ENCODE results near the gene EIF3B. TPM values are rescaled to one million over a fixed set of nuclear protein-coding genes. Genes with fewer than 3 reads are reported as not detected.
"Not testable (repeated sequence)": the region's sequence is repeated elsewhere in the genome, so short reads cannot be mapped to it uniquely, and the experiment has no call there.

EIF3B gene
- total RNA-seq, 1 experiment from 2014 or later, result 306 TPM

DNA sequence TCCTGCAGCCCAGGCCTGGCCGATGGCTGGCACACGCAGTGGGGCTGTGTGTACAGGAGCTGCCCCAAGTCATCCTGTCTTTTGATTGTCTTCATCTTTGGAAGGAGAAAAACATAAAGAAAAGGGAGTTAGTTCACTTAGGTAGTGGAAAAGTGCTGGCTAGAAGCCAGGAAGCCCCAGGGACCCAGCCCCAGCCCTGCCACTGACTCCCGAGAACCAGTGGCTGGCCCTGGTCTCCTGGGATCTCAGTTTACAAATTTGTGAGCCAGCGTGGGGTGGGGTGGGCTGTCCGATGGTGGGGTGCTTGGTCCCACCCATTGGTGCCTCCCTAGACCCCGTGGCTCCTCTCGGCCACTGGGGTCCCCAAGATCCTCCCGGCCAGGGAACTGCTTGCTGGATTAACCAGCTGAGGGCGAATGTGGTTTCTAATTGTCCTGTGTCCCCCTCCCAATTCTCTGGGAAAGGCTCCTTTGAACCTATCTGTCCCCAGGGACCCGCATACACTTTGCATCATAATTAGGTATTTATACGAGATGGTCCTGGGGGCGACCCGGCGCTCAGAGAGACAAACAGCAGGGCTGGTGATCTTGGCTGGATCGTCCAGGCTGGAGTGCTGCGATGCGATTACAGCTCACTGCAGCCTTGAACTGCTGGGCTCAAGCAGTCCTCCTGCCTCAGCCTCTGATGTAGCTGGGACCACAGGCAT, 32.5 kb downstream of the EIF3B start:
- DNase-seq, result no peak
- peaks cover 8% of the 10 kb centered on the region for H3K4me1 ChIP-seq
- no peaks in the 10 kb centered on the region; the same call in none of the 2 replicates for H3K36me3 ChIP-seq (ENCODE audit: control insufficient read depth, insufficient read depth, low read length)
- Mint-ChIP-seq H3K4me1 (ENCODE audit: low read depth, unreplicated experiment) (peaks cover 8% of the 10 kb centered on the region), H3K9me3 (ENCODE audit: unreplicated experiment) (no peaks in the 10 kb centered on the region), H3K4me3 (ENCODE audit: unreplicated experiment) (no peak overlapping the region), H3K27ac (ENCODE audit: unreplicated experiment) (no peak overlapping the region), H3K27me3 (ENCODE audit: insufficient read depth, unreplicated experiment) (no peaks in the 10 kb centered on the region), H3K36me3 (ENCODE audit: insufficient read depth, unreplicated experiment) (peaks cover 55% of the 10 kb centered on the region)
- ChIA-PET CTCF (no interaction called here), POLR2A (no interaction called here)
- no peak overlapping the region for H3K4me3 ChIP-seq (ENCODE audit: low read depth, low read length)
- H3K27me3 ChIP-seq (replicated peaks; ENCODE audit: control insufficient read depth, insufficient read depth, low read length), result no peaks in the 10 kb centered on the region
- intact Hi-C loops (cut with micrococcal nuclease; ENCODE audit: unreplicated experiment), result no loop called here
- BruUV-seq (replicated peaks), result no TSS peak
- TF ChIP-seq, protein P1, sequence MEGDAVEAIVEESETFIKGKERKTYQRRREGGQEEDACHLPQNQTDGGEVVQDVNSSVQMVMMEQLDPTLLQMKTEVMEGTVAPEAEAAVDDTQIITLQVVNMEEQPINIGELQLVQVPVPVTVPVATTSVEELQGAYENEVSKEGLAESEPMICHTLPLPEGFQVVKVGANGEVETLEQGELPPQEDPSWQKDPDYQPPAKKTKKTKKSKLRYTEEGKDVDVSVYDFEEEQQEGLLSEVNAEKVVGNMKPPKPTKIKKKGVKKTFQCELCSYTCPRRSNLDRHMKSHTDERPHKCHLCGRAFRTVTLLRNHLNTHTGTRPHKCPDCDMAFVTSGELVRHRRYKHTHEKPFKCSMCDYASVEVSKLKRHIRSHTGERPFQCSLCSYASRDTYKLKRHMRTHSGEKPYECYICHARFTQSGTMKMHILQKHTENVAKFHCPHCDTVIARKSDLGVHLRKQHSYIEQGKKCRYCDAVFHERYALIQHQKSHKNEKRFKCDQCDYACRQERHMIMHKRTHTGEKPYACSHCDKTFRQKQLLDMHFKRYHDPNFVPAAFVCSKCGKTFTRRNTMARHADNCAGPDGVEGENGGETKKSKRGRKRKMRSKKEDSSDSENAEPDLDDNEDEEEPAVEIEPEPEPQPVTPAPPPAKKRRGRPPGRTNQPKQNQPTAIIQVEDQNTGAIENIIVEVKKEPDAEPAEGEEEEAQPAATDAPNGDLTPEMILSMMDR (IDR thresholded peaks at IDR 0.05; ENCODE audit: insufficient read depth in 1 of 2, low read depth in 1 of 2, low read length in 1 of 2, severe bottlenecking in 1 of 2, unreplicated experiment in 1 of 2), result no peak
- no peaks in the 10 kb centered on the region for H3K9me3 ChIP-seq

DNA sequence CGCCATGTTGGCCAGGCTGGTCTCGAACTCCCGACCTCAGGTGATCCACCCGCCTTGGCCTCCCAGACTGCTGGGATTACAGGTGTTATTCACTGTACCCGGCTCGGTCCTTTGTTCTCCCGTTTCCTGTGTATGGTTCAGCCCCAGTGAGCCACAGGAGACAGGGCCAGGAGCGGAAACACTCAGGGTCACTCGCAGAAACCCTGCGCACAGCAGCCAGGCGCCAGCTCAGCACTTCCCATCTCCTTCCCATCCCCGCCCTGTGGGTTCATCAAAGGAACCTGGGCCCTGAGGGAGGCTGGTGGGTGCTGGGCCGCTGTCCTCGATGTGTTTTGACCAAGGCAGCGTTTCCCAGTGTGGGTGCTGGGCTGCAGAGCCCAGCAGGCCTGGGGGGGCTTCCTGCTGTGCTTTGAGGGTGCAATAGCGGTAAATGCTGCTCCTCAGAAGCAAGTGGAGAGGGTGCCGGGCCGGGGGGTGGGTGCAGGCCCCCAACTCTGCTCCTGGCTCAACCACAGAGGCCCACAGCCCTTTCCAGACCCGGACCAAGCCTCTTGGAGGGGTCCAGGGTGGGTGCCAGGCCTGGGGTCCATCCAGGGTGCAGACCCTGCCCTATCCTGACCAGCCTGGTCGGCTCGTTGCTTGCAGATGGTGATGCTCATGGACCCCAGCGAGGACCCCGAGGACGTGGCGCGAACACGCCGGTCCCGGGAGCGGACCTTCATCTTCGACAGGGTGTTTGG, 33.4 kb downstream of the EIF3B start:
- Mint-ChIP-seq H3K27ac (ENCODE audit: unreplicated experiment) (no peak overlapping the region), H3K4me3 (ENCODE audit: unreplicated experiment) (no peak overlapping the region), H3K4me1 (ENCODE audit: low read depth, unreplicated experiment) (peaks cover 8% of the 10 kb centered on the region), H3K36me3 (ENCODE audit: insufficient read depth, unreplicated experiment) (peaks cover 47% of the 10 kb centered on the region), H3K9me3 (ENCODE audit: unreplicated experiment) (no peaks in the 10 kb centered on the region), H3K27me3 (ENCODE audit: insufficient read depth, unreplicated experiment) (no peaks in the 10 kb centered on the region)
- CTCF ChIA-PET, result no interaction called here
- Histone ChIP-seq H3K27me3 (replicated peaks; ENCODE audit: control insufficient read depth, insufficient read depth, low read length) (no peaks in the 10 kb centered on the region), H3K36me3 (ENCODE audit: control insufficient read depth, insufficient read depth, low read length) (no peaks in the 10 kb centered on the region; the same call in 1 of the 2 replicates), H3K4me3 (ENCODE audit: low read depth, low read length) (no peak overlapping the region), H3K9me3 (no peaks in the 10 kb centered on the region), H3K4me1 (peaks cover 8% of the 10 kb centered on the region)
- intact Hi-C loops (cut with micrococcal nuclease; ENCODE audit: unreplicated experiment), result no loop called here
- no peak for DNase-seq
- BruUV-seq (replicated peaks), result no TSS peak
- POLR2A ChIA-PET, result no interaction called here
- TF ChIP-seq, protein P1 (IDR thresholded peaks at IDR 0.05; ENCODE audit: insufficient read depth in 1 of 2, low read depth in 1 of 2, low read length in 1 of 2, severe bottlenecking in 1 of 2, unreplicated experiment in 1 of 2), result no peak

DNA sequence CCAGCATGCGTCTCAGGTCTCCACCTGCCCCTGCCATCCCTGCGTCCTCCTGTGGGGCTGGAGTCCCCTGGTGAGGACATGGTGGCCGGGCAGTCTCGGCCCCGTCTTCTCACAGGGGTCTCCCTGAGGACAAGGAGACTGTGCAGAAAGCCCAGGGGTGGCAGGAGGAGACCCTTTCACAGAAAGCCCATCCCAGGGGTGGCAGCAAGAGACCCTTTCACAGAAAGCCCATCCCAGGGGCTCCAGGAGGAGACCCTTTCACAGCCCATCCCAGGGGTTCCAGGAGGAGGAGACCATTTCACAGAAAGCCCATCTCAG, 34.0 kb downstream of the EIF3B start:
- intact Hi-C loops (cut with micrococcal nuclease; ENCODE audit: unreplicated experiment), result no loop called here
- H3K4me3 ChIP-seq (ENCODE audit: low read depth, low read length), result no peak overlapping the region
- Mint-ChIP-seq H3K4me1 (ENCODE audit: low read depth, unreplicated experiment) (peaks cover 8% of the 10 kb centered on the region), H3K4me3 (ENCODE audit: unreplicated experiment) (no peak overlapping the region), H3K27me3 (ENCODE audit: insufficient read depth, unreplicated experiment) (no peaks in the 10 kb centered on the region), H3K36me3 (ENCODE audit: insufficient read depth, unreplicated experiment) (peaks cover 41% of the 10 kb centered on the region), H3K9me3 (ENCODE audit: unreplicated experiment) (no peaks in the 10 kb centered on the region), H3K27ac (ENCODE audit: unreplicated experiment) (no peak overlapping the region)
- TF ChIP-seq, protein P1 (IDR thresholded peaks at IDR 0.05; ENCODE audit: insufficient read depth in 1 of 2, low read depth in 1 of 2, low read length in 1 of 2, severe bottlenecking in 1 of 2, unreplicated experiment in 1 of 2), result no peak
- ChIA-PET CTCF (no interaction called here), POLR2A (no interaction called here)
- no peaks in the 10 kb centered on the region for H3K27me3 ChIP-seq (replicated peaks; ENCODE audit: control insufficient read depth, insufficient read depth, low read length)
- H3K4me1 ChIP-seq, result peaks cover 8% of the 10 kb centered on the region
- no peaks in the 10 kb centered on the region; the same call in 1 of the 2 replicates for H3K36me3 ChIP-seq (ENCODE audit: control insufficient read depth, insufficient read depth, low read length)
- DNase-seq, result no peak
- no TSS peak for BruUV-seq (replicated peaks)
- H3K9me3 ChIP-seq, result no peaks in the 10 kb centered on the region

DNA sequence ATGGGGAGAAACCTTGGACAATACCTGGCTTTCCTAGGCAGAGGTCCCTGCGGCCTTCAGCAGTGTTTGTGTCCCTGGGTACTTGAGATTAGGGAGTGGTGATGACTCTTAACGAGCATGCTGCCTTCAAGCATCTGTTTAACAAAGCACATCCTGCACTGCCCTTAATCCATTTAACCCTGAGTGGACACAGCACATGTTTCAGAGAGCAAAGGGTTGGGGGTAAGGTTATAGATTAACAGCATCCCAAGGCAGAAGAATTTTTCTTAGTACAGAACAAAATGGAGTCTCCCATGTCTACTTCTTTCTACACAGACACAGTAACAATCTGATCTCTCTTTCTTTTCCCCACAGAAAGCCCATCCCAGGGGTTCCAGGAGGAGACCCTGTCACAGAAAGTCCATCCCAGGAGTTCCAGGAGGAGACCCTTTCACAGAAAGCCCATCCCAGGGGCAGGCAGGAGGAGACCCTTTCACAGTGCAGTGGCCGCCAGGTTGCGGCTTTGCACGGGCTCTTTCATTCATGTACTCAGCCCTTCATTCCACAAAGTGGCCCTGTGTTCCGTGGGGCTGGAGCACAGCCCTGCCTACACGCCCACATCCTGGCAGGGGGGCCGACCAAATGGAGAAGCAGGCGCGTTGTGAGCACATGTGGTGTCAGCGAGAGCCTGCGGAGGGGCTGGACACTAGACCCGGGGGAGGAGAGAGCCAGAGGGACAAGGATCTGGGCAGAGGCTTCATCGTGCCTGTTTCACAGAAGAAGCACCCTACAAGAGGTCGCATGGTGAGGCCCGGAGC, 35.6 kb downstream of the EIF3B start:
- H3K36me3 ChIP-seq (ENCODE audit: control insufficient read depth, insufficient read depth, low read length); H3K27ac Mint-ChIP-seq (ENCODE audit: unreplicated experiment); H3K9me3 Mint-ChIP-seq (ENCODE audit: unreplicated experiment); H3K9me3 ChIP-seq; H3K27me3 Mint-ChIP-seq (ENCODE audit: insufficient read depth, unreplicated experiment); CTCF ChIA-PET; intact Hi-C loops (cut with micrococcal nuclease; ENCODE audit: unreplicated experiment); BruUV-seq (replicated peaks); H3K4me3 ChIP-seq (ENCODE audit: low read depth, low read length); H3K27me3 ChIP-seq (replicated peaks; ENCODE audit: control insufficient read depth, insufficient read depth, low read length); POLR2A ChIA-PET; H3K4me1 ChIP-seq; DNase-seq; H3K4me3 Mint-ChIP-seq (ENCODE audit: unreplicated experiment); H3K4me1 Mint-ChIP-seq (ENCODE audit: low read depth, unreplicated experiment): not testable (repeated sequence)
- H3K36me3 Mint-ChIP-seq (ENCODE audit: insufficient read depth, unreplicated experiment), result peaks cover 25% of the 10 kb centered on the region

Measured in Caco-2 (cell line).